ENCODE measurements around the gene HSDL2. TPM values are rescaled to one million over a fixed set of nuclear protein-coding genes. Genes with fewer than 3 reads are reported as not detected.

The HSDL2 gene
- total RNA-seq, 1 donor from 2014 or later: 26.5 TPM

GRCh38 chr9:112437406-112437805, 57.5 kb downstream of the HSDL2 start:
- TF ChIP-seq, protein P1, sequence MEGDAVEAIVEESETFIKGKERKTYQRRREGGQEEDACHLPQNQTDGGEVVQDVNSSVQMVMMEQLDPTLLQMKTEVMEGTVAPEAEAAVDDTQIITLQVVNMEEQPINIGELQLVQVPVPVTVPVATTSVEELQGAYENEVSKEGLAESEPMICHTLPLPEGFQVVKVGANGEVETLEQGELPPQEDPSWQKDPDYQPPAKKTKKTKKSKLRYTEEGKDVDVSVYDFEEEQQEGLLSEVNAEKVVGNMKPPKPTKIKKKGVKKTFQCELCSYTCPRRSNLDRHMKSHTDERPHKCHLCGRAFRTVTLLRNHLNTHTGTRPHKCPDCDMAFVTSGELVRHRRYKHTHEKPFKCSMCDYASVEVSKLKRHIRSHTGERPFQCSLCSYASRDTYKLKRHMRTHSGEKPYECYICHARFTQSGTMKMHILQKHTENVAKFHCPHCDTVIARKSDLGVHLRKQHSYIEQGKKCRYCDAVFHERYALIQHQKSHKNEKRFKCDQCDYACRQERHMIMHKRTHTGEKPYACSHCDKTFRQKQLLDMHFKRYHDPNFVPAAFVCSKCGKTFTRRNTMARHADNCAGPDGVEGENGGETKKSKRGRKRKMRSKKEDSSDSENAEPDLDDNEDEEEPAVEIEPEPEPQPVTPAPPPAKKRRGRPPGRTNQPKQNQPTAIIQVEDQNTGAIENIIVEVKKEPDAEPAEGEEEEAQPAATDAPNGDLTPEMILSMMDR (IDR thresholded peaks at IDR 0.05; ENCODE audit: unreplicated experiment): no peak
- Mint-ChIP-seq H3K4me1 (peaks cover 7% of the 10 kb centered on the region), H3K4me3 (no peak overlapping the region), H3K9me3 (no peaks in the 10 kb centered on the region), H3K27ac (no peak overlapping the region), H3K27me3 (ENCODE audit: low read depth) (no peaks in the 10 kb centered on the region), H3K36me3 (peaks cover 15% of the 10 kb centered on the region)
- no peak for DNase-seq (ENCODE audit: low spot score in 2 of 2, unreplicated experiment in 2 of 2)

GRCh38 chr9:112439171-112439570, 59.3 kb downstream of the HSDL2 start:
- Mint-ChIP-seq H3K4me3 (no peak overlapping the region), H3K4me1 (no peaks in the 10 kb centered on the region)

GRCh38 chr9:112439825-112440224, 59.9 kb downstream of the HSDL2 start:
- peaks cover 12% of the 10 kb centered on the region for H3K36me3 Mint-ChIP-seq
- H3K4me3 Mint-ChIP-seq: no peak overlapping the region
- H3K27me3 Mint-ChIP-seq (ENCODE audit: low read depth): no peaks in the 10 kb centered on the region
- no peaks in the 10 kb centered on the region for H3K4me1 Mint-ChIP-seq
- DNase-seq (ENCODE audit: low spot score in 2 of 2, unreplicated experiment in 2 of 2): no peak
- H3K9me3 Mint-ChIP-seq: no peaks in the 10 kb centered on the region
- TF ChIP-seq, protein P1 (IDR thresholded peaks at IDR 0.05; ENCODE audit: unreplicated experiment): no peak
- H3K27ac Mint-ChIP-seq: no peak overlapping the region

More at GRCh38 chr9:112439171-112439570, 59.3 kb downstream of the HSDL2 start:
- Mint-ChIP-seq H3K36me3 (peaks cover 12% of the 10 kb centered on the region), H3K27ac (no peak overlapping the region), H3K9me3 (no peaks in the 10 kb centered on the region), H3K27me3 (ENCODE audit: low read depth) (no peaks in the 10 kb centered on the region)
- TF ChIP-seq, protein P1 (IDR thresholded peaks at IDR 0.05; ENCODE audit: unreplicated experiment): no peak
- no peak for DNase-seq (ENCODE audit: low spot score in 2 of 2, unreplicated experiment in 2 of 2)

- H3K4me3 Mint-ChIP-seq: no peak overlapping the region
- TF ChIP-seq, protein P1 (IDR thresholded peaks at IDR 0.05; ENCODE audit: unreplicated experiment): no peak
- H3K27ac Mint-ChIP-seq: no peak overlapping the region
- H3K36me3 Mint-ChIP-seq: peaks cover 12% of the 10 kb centered on the region
- no peak for DNase-seq (ENCODE audit: low spot score in 2 of 2, unreplicated experiment in 2 of 2)
- no peaks in the 10 kb centered on the region for H3K27me3 Mint-ChIP-seq (ENCODE audit: low read depth)
- peaks cover 21% of the 10 kb centered on the region for H3K4me1 Mint-ChIP-seq
- no peaks in the 10 kb centered on the region for H3K9me3 Mint-ChIP-seq
Measured at GRCh38 chr9:112443200-112443599, 63.3 kb downstream of the HSDL2 start.

DNA sequence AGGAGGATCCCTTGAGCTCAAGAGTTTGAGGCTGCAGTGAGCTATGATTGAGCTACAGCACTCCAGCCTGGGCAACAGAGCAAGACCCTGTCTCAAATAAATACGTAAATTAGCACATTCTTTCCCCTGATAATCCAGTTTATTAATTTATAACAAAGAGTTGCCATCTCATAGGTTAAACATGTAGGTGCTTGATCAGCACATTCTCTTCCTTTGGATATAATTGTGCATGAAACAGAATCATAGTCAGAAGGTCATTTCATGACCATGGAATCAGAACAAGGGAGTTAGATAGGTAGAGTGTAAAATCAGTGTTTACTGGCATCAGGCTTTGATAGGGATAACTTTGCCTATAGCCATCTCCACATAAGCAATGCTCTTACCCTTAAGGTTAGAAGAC, 63.7 kb downstream of the HSDL2 start:
- H3K4me3 Mint-ChIP-seq: no peak overlapping the region
- no peak overlapping the region for H3K27ac Mint-ChIP-seq
- H3K36me3 Mint-ChIP-seq: peaks cover 12% of the 10 kb centered on the region
- no peaks in the 10 kb centered on the region for H3K9me3 Mint-ChIP-seq
- TF ChIP-seq, protein P1 (IDR thresholded peaks at IDR 0.05; ENCODE audit: unreplicated experiment): no peak
- DNase-seq (ENCODE audit: low spot score in 2 of 2, unreplicated experiment in 2 of 2): no peak
- no peaks in the 10 kb centered on the region for H3K27me3 Mint-ChIP-seq (ENCODE audit: low read depth)
- H3K4me1 Mint-ChIP-seq: peaks cover 21% of the 10 kb centered on the region

DNA sequence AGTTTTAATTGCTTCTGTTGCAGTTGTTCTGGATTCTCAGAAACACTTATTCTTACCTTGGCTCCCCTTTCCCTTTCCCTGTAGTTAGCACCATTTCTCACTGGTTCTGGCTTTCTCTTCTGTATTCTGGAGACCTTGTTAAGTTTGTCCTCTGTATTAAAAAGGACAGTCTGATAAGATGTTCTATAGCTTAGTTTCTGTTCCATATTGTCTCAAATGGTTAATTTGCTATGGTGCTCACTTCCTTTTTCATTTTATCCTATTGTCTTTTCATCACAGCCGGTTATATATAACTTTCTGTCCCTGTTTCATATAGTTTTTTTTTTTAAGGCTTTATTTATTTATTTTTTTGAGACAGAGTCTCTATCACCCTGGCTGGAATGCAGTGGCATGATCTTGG, 65.3 kb downstream of the HSDL2 start:
- Mint-ChIP-seq H3K4me1 (peaks cover 21% of the 10 kb centered on the region), H3K9me3 (no peaks in the 10 kb centered on the region), H3K36me3 (peaks cover 10% of the 10 kb centered on the region), H3K4me3 (no peak overlapping the region), H3K27me3 (ENCODE audit: low read depth) (no peaks in the 10 kb centered on the region), H3K27ac (no peak overlapping the region)
- TF ChIP-seq, protein P1 (IDR thresholded peaks at IDR 0.05; ENCODE audit: unreplicated experiment): no peak
- DNase-seq (ENCODE audit: low spot score in 2 of 2, unreplicated experiment in 2 of 2): no peak
